ENCODE results near the gene PNPLA7. TPM values are rescaled to one million over a fixed set of nuclear protein-coding genes. Genes with fewer than 3 reads are reported as not detected.

Gene PNPLA7
- total and polyA plus RNA-seq, 2 of the 8 experiments (the other 6 are each of a cell fraction or from before 2014, with no cell fraction given): 0.35 to 0.47 TPM

DNA sequence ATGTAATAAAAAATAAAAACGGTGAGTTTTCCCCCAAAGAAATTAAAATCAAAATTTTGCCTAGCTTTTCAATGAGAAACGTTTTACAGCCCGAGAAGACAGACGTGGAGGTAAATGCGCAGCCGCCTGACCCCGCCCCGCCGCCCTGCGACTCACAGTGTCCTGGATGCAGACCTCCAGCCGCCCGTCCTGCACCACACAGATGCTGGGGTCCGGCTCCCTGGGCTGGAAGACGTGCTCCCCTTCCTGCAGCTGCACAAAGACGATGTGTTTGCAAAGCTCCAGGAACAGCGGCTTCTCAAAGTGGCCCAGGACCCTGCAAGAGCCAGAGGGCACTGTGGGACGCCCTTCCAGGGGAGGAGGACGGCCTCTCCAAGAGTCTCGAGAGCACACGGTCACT lies 7.7 kb downstream of the PNPLA7 start (continued):
- TF ChIP-seq, protein P1, sequence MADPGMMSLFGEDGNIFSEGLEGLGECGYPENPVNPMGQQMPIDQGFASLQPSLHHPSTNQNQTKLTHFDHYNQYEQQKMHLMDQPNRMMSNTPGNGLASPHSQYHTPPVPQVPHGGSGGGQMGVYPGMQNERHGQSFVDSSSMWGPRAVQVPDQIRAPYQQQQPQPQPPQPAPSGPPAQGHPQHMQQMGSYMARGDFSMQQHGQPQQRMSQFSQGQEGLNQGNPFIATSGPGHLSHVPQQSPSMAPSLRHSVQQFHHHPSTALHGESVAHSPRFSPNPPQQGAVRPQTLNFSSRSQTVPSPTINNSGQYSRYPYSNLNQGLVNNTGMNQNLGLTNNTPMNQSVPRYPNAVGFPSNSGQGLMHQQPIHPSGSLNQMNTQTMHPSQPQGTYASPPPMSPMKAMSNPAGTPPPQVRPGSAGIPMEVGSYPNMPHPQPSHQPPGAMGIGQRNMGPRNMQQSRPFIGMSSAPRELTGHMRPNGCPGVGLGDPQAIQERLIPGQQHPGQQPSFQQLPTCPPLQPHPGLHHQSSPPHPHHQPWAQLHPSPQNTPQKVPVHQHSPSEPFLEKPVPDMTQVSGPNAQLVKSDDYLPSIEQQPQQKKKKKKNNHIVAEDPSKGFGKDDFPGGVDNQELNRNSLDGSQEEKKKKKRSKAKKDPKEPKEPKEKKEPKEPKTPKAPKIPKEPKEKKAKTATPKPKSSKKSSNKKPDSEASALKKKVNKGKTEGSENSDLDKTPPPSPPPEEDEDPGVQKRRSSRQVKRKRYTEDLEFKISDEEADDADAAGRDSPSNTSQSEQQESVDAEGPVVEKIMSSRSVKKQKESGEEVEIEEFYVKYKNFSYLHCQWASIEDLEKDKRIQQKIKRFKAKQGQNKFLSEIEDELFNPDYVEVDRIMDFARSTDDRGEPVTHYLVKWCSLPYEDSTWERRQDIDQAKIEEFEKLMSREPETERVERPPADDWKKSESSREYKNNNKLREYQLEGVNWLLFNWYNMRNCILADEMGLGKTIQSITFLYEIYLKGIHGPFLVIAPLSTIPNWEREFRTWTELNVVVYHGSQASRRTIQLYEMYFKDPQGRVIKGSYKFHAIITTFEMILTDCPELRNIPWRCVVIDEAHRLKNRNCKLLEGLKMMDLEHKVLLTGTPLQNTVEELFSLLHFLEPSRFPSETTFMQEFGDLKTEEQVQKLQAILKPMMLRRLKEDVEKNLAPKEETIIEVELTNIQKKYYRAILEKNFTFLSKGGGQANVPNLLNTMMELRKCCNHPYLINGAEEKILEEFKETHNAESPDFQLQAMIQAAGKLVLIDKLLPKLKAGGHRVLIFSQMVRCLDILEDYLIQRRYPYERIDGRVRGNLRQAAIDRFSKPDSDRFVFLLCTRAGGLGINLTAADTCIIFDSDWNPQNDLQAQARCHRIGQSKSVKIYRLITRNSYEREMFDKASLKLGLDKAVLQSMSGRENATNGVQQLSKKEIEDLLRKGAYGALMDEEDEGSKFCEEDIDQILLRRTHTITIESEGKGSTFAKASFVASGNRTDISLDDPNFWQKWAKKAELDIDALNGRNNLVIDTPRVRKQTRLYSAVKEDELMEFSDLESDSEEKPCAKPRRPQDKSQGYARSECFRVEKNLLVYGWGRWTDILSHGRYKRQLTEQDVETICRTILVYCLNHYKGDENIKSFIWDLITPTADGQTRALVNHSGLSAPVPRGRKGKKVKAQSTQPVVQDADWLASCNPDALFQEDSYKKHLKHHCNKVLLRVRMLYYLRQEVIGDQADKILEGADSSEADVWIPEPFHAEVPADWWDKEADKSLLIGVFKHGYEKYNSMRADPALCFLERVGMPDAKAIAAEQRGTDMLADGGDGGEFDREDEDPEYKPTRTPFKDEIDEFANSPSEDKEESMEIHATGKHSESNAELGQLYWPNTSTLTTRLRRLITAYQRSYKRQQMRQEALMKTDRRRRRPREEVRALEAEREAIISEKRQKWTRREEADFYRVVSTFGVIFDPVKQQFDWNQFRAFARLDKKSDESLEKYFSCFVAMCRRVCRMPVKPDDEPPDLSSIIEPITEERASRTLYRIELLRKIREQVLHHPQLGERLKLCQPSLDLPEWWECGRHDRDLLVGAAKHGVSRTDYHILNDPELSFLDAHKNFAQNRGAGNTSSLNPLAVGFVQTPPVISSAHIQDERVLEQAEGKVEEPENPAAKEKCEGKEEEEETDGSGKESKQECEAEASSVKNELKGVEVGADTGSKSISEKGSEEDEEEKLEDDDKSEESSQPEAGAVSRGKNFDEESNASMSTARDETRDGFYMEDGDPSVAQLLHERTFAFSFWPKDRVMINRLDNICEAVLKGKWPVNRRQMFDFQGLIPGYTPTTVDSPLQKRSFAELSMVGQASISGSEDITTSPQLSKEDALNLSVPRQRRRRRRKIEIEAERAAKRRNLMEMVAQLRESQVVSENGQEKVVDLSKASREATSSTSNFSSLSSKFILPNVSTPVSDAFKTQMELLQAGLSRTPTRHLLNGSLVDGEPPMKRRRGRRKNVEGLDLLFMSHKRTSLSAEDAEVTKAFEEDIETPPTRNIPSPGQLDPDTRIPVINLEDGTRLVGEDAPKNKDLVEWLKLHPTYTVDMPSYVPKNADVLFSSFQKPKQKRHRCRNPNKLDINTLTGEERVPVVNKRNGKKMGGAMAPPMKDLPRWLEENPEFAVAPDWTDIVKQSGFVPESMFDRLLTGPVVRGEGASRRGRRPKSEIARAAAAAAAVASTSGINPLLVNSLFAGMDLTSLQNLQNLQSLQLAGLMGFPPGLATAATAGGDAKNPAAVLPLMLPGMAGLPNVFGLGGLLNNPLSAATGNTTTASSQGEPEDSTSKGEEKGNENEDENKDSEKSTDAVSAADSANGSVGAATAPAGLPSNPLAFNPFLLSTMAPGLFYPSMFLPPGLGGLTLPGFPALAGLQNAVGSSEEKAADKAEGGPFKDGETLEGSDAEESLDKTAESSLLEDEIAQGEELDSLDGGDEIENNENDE (IDR thresholded peaks at IDR 0.05; ENCODE audit: insufficient replicate concordance, low read length): no peak
- TF ChIP-seq HDAC2 (IDR thresholded peaks at IDR 0.05; ENCODE audit: borderline replicate concordance in 1 of 2, low read depth in 2 of 2, low read length in 2 of 2): no peak
- TF ChIP-seq, protein P2, sequence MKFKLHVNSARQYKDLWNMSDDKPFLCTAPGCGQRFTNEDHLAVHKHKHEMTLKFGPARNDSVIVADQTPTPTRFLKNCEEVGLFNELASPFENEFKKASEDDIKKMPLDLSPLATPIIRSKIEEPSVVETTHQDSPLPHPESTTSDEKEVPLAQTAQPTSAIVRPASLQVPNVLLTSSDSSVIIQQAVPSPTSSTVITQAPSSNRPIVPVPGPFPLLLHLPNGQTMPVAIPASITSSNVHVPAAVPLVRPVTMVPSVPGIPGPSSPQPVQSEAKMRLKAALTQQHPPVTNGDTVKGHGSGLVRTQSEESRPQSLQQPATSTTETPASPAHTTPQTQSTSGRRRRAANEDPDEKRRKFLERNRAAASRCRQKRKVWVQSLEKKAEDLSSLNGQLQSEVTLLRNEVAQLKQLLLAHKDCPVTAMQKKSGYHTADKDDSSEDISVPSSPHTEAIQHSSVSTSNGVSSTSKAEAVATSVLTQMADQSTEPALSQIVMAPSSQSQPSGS (IDR thresholded peaks at IDR 0.05; ENCODE audit: low read length): no peak
- TF ChIP-seq, protein P3, sequence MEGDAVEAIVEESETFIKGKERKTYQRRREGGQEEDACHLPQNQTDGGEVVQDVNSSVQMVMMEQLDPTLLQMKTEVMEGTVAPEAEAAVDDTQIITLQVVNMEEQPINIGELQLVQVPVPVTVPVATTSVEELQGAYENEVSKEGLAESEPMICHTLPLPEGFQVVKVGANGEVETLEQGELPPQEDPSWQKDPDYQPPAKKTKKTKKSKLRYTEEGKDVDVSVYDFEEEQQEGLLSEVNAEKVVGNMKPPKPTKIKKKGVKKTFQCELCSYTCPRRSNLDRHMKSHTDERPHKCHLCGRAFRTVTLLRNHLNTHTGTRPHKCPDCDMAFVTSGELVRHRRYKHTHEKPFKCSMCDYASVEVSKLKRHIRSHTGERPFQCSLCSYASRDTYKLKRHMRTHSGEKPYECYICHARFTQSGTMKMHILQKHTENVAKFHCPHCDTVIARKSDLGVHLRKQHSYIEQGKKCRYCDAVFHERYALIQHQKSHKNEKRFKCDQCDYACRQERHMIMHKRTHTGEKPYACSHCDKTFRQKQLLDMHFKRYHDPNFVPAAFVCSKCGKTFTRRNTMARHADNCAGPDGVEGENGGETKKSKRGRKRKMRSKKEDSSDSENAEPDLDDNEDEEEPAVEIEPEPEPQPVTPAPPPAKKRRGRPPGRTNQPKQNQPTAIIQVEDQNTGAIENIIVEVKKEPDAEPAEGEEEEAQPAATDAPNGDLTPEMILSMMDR (IDR thresholded peaks at IDR 0.05; ENCODE audit: control extremely low read depth in 1 of 3, insufficient read depth in 1 of 3, low read depth in 1 of 3, low read length in 3 of 3): no peak
- TF ChIP-seq, protein P4, sequence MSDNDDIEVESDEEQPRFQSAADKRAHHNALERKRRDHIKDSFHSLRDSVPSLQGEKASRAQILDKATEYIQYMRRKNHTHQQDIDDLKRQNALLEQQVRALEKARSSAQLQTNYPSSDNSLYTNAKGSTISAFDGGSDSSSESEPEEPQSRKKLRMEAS (IDR thresholded peaks at IDR 0.05): no peak
- no peak for TF ChIP-seq SUZ12 (IDR thresholded peaks at IDR 0.05; ENCODE audit: low read length)

All from H1 (cell line).